TTC549 (cell line): ENCODE measurements around the gene CD37.
A peak's percentile ranks its signal among the peaks of the same experiment; 100 is the strongest.
"Not testable (repeated sequence)": the region's sequence is repeated elsewhere in the genome, so short reads cannot be mapped to it uniquely, and the experiment has no call there.

Experiments
- FAIRE-seq: peaks from 2 replicates; lab custom pipeline; 2012; peaks lifted over from hg19 to GRCh38; lab: Jason Lieb, UNC

The CD37 gene

DNA sequence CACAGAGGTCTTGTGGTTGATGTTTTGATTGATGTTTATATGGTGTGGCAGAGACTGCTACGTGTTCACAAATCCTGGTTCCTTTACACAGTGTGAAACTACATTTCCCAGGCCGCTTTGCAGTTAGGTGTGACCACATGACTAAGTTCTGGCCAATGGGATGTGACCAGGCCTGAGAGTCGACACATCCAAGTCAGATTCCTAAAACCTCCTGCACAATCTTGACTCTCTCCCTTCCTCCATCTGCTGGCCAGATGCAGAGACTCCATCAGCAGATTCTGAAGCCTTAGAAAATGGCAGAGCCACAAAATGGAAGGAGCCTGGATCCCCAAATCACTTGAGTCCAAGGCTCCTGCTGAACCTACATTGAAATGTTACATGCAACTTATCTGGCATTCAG lies 12.6 kb downstream of the CD37 start:
- FAIRE-seq: peak; percentile 95

DNA sequence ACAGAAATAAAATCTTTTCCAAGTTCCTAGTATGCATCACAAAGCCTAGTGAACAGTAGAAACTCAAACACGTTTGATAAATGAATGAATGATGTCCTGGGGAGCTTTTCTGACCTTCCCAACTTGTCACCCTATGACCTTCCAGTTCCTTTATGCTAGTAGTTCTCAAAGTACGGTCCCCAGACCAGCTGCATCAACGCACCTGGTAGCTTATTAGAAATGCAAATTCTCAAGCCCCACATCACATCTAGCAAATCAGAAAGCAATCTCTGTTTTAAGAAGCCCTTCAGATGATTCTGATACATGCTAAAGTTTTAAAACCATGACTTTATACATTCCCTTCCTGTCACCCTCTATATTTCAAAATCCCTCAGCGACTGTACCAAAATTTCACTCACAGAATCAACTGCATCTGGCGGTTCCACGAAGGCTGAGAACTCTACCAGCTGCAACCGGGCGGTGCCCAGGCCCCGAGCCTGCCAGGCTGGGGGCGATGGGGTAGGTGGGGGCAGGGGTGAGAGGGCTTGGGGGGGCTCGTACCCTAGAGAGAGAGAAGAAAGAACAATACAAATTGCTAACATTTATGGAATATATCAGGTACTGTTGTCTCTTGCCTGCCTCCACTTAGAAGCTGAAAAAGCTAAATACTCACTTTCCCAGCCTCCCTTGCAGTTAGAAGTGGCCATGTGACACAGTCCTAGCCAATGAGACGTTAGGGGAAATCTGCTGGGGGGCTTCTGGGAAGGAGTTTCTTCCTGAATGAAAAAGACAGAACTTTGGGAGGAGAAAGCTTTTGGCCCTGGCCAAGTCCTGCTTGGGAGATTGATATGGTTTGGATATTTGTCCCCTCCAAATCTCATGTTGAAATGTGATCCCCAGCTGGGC lies 13.3 kb downstream of the CD37 start:
- FAIRE-seq: no peak

DNA sequence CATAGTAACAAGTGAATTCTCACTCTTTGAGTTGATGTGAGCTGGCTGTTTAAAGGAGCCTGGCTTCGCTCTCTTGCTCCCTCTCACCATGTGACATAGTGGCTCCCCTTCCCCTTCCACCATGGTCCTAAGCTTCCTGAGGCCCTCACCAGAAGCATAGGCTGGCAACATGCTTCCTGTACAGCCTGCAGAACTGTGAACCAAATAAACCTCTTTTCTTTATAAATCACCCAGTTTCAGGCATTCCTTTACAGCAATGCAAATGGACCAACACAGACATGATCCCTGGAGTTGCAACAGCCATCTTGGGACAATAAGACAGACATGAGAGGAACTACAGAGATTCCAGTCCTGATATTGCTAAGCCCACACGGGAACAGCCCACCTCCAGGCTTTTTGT lies 14.4 kb downstream of the CD37 start:
- FAIRE-seq: no peak

GRCh38 chr19:49355909-49356353 lies 20.7 kb downstream of the CD37 start:
- no peak for FAIRE-seq

DNA sequence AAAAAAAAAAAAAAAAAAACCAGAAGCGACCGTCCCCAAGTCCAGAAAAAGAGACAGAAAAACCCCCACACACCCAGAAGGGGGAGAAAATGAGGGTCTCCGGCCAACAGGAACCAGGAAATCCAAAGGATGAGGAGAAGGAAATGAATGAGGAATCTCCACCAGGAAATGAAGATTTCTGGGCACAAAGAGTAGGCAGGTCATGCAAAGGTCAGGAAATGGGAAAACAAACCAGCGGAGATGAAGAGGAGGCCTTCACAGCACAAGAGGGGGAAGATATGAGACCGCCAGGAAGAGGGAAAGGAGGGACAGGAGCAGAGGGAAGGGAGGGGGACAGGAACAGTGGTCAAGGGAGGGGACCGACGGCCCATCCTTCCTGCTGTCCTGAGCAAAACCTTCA lies 21.2 kb downstream of the CD37 start:
- no peak for FAIRE-seq

DNA sequence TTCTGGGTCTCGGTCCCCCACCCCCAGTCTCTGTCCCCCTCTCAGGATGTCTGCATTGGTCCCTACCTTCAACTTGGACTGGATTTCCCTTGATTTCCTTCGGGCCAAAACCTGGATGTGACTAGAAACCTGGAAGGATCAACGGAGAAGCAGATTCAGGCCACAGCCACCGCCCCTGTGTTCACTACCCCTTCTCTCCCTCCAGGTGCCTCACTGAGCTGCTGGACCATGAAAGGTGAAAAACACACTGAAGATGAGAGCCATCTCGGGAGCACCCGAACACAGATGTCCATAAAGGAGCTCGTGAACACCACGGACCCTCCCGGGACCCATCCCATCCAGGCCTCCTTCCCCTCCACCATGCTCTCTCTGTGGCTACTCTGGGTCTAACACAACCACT lies 22.0 kb downstream of the CD37 start:
- FAIRE-seq: no peak

- no peak for FAIRE-seq
Observed at GRCh38 chr19:49359851-49360820, 24.9 kb downstream of the CD37 start.

- no peak for FAIRE-seq
Observed at GRCh38 chr19:49361438-49362047, 26.3 kb downstream of the CD37 start.

GRCh38 chr19:49362048-49362928 lies 27.1 kb downstream of the CD37 start, which contains the start of gene TEAD2:
TSS of gene TEAD2 (minus strand) at chr19:49362416. CDS start at chr19:49360075, 2,341 bp downstream.
- FAIRE-seq: no peak

DNA sequence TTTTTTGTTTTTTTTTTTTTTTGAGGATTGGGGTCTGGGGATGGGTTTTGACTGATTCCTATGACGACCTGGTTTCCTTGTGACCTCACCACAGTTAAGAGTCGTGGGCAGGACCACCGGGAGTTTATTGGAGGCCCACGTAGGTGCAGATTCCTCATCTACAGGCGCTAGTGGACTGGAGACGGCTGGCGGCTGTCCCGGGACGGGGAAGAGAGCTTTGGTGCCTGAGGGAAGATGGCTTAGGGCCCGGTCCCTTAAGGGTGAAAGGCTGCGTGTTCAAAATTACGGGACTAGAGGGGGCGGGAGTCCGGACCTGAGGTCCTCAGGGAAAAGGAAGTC lies 27.7 kb downstream of the CD37 start:
- no peak for FAIRE-seq

DNA sequence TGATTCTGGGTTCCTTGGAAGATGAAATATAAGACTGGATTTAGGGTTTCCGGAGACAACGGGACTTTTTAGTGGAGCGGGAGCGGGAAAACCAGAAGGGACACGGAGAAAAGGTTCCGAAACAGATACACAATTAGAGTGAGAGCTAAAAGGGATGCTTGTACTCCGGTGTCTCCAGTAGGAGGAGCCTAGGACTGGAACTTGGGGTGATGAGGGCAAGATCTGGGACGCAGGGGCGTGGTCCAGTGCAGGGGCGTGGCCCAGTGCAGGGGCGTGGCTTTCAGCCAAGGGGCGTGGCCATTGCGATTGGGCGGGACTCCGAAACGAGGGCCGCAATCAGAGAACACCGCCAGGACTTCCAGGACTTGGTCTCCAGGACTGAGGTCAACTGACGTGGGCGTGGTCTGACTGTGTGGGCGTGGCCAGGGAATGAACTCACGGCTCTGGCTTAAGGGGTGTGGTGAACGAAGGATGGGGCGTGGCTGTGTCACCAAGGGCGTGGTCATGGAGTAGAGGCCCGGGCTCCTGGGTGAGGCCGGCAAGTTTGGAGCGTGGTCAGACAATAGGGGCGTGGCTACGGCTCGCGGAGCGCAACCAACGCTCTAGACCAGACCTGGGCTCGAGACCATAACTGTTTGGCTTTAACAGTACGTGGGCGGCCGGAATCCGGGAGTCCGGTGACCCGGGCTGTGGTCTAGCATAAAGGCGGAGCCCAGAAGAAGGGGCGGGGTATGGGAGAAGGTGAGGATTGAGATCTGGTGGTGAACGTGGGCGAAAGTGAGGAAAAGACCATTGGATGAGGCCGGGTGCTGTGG lies 28.3 kb downstream of the CD37 start, which contains the start of gene DKKL1:
Gene DKKL1, plus strand, starts transcription at position 610 of the 815 bp plus-strand sequence. Its CDS starts 122 bp downstream, at position 732.
- peak; percentile 99 for FAIRE-seq

- FAIRE-seq: no peak
Observed at GRCh38 chr19:49364083-49364737, 29.0 kb downstream of the CD37 start.

GRCh38 chr19:49366110-49366509 lies 30.9 kb downstream of the CD37 start:
- FAIRE-seq: no peak

- no peak for FAIRE-seq
Observed at GRCh38 chr19:49368711-49369358, 33.6 kb downstream of the CD37 start.

DNA sequence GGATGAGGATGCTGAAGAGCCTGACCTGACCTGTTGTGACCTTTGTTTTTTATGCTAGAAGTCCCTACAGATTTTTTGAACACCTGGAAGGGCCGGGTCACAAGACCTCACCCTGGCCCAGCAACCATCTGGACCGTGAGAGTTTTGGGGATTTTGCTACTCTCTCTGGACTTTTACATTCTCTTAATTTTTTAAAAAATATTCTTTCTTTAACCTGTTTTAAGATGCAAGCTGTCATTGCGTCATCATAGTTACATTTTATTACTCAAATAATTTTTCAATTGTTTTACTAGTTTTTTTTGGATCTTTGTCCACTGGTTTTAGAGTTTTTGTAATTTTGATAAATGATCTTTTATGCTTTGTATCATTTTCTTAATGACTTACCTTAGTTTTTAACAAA lies 36.0 kb downstream of the CD37 start:
- FAIRE-seq: no peak

- not testable (repeated sequence) for FAIRE-seq
Observed at GRCh38 chr19:49373174-49373573, 38.0 kb downstream of the CD37 start.

GRCh38 chr19:49374665-49375434 lies 39.6 kb downstream of the CD37 start:
- FAIRE-seq: no peak

DNA sequence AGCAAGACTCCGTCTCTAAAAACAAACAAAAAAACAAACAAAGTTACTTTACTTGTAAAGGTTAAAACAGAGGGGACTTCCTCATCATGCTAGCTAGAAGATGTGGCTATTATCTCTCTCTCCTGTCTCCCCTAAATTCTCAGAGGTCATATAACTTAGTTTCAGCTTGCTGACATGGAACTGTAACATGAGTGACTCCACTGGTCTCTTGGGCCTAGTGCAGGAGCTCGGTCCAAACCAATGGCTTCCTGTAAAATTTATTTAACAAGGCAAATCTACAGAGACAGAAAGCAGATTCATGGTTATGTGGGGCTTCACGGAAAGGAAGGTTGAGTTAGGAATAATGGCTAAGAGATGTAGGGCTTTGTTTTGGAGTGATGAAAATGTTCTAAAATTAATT lies 43.3 kb downstream of the CD37 start:
- no peak for FAIRE-seq

DNA sequence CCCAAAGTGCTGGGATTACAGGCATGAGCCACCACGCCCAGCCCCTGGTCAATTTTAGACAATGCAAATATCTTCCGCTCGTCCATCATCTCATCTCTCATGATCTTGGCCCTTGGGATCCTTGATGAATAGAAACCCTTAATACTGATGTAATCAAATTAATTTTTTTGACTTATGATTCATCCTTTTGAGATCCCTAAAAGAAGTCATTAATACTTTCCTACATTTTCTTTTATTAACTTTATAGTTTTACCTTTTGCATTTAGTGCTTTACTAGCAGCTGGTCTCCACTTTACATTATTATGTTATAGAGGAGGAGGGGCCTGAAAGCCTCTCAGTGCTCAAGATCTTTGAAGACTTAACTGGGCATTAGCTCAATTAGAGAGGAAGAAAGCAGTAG lies 45.2 kb downstream of the CD37 start:
- FAIRE-seq: no peak
